Fibroblast of skin of left biceps (primary cell): ENCODE results near the gene KCNF1.

Experiments
- DNase-seq, 2 experiments: peaks; one replicate each; pipeline ENCODE4 v3.0.0-alpha.2; 2013; ENCODE audit warnings: low read depth in 2 of 2

The KCNF1 gene

GRCh38 chr2:10905006-10905861, 6.5 kb upstream of the KCNF1 start:
- DNase-seq, result no peak

- no peak for DNase-seq
These were observed 5.9 kb upstream of the KCNF1 start for GRCh38 chr2:10905862-10906143.

DNA sequence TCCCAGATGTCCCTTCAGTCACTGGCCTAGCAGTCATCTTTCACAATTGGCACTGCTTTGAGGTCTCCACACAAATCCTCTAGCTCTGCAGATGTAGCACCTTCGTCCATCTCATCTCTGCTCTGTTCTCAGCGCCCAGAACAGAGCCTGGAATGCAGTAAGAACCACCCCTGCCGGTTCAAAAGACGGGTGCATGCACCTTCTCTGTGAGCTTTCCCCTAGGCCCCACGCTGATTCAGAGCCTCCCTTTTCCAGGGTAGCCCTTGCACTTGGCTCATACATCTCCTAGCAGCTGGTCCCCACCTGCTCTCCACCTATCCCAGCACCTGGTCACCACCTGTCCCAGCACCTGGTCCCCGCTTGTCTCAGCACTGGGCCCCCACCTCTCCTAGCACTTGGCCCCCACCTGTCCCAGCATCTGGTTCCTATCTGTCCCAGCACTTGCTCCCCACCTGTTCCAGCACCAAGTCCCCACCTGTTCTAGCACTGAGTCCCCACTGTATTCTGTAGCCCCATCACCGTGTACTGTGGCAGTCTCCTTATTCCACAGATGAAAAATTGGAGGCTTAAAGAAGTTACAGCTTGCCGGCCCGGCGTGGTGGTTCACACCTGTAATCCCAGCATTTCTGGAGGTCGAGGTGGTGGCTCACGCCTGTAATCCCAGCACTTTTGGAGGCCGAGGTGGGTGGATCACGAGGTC, 4.7 kb upstream of the KCNF1 start:
- DNase-seq, result no peak

DNA sequence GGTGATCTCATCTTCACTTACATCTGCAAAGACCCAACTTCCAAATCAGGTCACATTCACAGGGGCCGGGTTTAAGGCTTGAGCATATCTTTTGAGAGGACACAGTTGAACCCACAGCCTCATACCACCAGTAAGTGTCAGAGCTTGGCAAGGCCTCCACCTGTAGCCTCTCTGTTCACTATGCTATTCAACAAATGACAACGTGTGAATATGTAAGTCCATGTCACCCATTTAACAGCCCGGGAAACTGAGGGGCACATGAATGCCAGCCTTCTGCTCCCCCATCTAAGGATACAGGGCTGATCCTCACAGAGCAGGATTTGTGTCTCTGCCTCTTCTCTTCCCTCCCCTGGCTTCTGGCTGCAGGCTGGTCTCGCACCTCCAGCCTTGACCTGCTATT, 3.5 kb upstream of the KCNF1 start:
- no peak for DNase-seq

- DNase-seq, result no peak
These were observed 2.4 kb upstream of the KCNF1 start for GRCh38 chr2:10909050-10909995.

GRCh38 chr2:10909996-10910341, 1.8 kb upstream of the KCNF1 start:
- no peak for DNase-seq

DNA sequence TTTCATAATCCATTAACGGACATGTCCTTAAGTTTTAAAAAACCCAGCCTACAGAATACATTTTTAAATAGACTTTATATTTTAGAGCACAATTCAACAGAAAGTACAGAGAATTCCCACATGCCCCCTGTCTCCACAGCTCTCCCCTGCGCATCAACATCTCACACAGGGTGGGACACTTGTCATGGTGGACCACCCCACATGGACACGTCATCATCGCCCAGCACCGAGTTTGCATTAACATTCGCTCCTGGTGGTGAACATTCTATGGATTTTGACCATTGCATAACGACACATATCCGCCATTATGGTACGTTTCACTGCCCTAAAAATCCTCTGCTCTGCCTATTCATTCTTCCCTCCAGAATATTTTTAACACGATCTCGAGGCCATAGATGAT, 1.1 kb upstream of the KCNF1 start:
- no peak for DNase-seq

DNA sequence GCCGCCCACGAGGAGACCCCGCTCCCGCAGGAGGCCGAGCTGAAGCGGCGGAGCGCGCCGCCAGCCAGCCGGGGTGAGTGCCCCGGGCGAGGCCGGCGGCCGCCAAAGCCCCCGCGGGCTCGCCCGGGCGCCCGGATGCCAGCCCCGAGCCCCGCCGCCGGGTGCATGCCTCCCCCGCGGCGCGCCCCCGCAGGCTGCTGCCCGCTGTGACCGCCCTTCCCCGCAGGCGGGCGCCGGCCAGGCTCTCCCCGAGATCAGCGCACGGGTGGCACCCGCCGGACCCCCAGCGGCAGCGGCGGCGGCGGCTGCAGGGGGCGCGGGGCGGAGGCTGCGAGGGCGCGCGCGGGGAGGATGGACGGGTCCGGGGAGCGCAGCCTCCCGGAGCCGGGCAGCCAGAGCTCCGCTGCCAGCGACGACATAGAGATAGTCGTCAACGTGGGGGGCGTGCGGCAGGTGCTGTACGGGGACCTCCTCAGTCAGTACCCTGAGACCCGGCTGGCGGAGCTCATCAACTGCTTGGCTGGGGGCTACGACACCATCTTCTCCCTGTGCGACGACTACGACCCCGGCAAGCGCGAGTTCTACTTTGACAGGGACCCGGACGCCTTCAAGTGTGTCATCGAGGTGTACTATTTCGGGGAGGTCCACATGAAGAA, 470 bp downstream of the KCNF1 start:
- DNase-seq, result no peak

- no peak for DNase-seq
These were observed 1.2 kb downstream of the KCNF1 start for GRCh38 chr2:10912796-10913455.

DNA sequence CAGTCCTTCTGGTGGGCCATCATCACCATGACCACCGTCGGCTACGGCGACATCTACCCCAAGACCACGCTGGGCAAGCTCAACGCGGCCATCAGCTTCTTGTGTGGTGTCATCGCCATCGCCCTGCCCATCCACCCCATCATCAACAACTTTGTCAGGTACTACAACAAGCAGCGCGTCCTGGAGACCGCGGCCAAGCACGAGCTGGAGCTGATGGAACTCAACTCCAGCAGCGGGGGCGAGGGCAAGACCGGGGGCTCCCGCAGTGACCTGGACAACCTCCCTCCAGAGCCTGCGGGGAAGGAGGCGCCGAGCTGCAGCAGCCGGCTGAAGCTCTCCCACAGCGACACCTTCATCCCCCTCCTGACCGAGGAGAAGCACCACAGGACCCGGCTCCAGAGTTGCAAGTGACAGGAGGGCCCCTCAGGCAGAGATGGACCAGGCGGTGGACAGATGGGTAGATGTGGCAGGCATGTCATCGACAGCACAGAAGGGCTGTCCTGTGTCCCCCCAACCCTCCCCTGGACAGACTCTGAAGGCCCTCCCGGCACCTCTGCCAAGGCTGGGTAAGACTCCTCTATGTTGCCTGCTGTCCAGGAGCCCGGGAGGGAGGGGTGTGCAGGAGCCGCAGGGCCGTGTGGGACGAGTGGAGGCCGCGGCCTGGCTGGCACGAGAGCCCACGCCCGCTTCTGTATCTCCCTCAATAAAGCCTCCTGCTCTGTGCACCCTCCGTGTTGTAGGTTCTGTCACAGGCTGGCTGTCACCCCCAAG, 2.0 kb downstream of the KCNF1 start:
- DNase-seq, result no peak

GRCh38 chr2:10914272-10914693, 2.5 kb downstream of the KCNF1 start:
- DNase-seq, result no peak

- DNase-seq, result no peak
These were observed 3.5 kb downstream of the KCNF1 start for GRCh38 chr2:10915236-10915635.

DNA sequence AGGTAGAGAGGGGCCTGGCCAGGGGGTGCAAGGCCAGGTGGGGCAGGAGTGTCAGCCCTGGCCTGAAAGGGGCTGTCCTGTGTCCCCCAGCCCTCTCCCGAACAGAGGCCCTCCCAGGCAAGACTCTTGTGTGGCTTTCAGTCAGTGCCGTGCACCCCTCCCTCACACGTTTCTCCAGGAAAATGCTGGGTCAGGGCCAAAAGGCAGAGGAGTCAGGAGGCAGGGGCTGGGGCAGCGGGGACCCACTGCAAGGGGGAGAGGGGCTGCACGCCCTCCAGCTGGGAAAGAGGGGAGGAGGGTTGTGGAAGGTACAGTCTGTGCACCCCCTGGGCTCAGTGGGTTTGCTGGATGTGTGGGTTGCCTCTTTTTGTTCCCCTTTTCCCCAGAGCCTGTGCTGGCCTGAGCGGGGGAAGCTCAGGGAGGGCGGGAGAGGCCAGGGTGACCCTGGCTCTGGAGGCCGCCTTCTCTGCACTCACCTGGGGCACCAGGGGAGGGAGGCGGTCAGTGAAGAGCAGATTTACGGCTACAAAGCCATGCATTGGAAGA, 4.1 kb downstream of the KCNF1 start:
- DNase-seq, result no peak

DNA sequence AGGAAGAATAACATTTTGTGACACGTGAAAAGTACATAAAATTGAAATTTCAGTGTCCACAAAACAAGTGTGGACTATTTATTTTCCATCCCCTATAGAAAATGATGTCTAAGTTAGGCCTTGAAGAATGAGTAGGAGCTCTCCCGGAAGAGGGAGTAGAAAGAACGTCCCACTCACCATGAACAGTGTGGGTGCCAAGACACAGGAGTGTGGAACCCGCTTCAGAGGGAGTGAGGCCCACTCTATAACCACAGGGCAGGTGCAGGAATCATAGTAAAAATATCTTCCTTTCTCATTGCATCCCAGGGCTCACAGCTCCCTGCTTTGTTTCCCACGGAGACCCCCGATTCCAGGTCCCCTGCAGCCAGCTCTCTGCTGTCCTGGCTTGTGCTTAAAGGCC, 5.2 kb downstream of the KCNF1 start:
- DNase-seq, result no peak

DNA sequence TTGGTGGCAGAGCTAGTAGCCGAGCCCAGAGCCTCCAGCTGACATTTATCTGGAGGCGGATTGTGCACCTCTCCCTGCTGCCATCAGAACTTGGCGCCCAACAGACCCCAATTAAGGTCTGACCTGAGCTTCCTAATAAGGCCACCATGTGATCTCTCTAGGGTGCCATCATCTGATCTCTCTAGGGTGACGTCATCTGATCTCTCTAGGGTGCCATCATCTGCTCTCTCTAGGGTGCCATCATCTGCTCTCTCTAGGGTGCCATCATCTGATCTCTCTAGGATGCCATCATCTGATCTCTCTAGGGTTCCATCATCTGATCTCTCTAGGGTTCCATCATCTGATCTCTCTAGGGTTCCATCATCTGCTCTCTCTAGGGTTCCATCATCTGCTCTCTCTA, 6.2 kb downstream of the KCNF1 start:
- no peak for DNase-seq

GRCh38 chr2:10918661-10919409, 7.1 kb downstream of the KCNF1 start:
- DNase-seq, result no peak

DNA sequence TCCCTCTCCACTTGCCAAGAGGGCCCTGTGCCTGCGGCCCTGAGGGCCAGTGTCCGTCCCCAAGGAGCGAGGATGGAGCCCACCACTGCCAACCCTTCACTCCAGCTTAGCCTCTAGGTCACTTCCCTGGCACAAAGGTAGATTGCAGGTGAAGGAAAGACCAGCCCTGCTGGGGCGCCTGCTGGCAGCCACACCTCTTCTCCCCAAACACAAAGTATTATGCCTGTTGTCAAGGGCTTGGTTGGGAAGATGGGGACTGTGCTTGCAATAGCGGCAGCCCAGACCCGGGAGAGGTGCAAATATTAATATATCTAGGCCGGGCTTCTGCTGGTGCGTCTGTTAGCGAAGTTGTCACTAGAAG, 7.7 kb downstream of the KCNF1 start:
- DNase-seq, result no peak

DNA sequence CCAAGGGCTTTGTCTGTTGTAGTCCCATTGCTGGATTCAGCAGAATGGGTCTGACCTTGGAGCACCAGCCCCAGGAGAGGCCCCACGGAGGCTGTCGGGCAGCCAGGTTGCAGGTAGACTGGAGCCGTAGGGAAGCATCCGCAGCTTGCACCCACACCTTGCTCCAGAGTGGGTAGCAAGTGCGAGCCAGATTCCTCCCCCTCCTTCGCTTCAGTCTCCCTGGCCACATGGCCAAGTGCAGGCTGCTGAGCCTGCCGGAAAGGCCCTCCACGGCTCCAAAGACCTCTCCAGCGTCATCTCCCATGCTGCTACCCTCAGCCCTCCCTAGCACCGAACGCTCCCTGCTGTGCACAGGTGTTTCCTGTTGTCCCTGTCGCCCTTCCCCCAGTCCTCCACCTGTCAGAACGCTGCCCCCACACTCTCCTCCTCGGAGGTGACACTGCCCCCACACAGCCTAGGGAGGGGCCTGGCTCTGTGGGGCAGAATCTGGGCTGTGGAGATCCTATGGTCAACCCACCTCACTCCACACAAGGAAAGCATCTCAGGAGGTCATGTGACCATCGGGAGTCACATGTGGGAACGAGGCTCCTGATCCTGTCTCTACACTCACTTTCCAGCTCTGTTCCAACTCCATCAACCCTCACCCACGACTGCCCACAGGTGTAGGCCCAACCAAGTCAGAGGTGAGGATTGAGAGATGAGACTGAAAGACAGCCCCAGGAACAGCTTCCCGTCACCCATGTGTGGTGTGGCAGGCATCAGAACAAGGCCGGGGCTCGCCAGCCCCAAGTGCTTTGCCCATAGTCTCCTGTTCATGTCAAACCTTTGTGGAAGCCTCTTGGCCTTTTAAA, 8.3 kb downstream of the KCNF1 start:
- no peak for DNase-seq
